Suppressor macrophage treated with lipopolysaccharide for 4 hours (primary cell): ENCODE measurements around the gene SEZ6L2.
"Not testable (repeated sequence)": the region's sequence is repeated elsewhere in the genome, so short reads cannot be mapped to it uniquely, and the experiment has no call there.

Experiments
- DNase-seq: peaks from one replicate; pipeline ENCODE4 v3.0.0-alpha.2; 2020

The SEZ6L2 gene

GRCh38 chr16:29909851-29910250 lies 10.5 kb upstream of the SEZ6L2 start:
- not testable (repeated sequence) for DNase-seq

GRCh38 chr16:29909391-29909790 lies 10.0 kb upstream of the SEZ6L2 start:
- DNase-seq: peak; percentile 80

- no peak for DNase-seq
Observed at GRCh38 chr16:29908719-29909220, 9.4 kb upstream of the SEZ6L2 start.

- DNase-seq: no peak
Observed at GRCh38 chr16:29907973-29908372, 8.6 kb upstream of the SEZ6L2 start.

- no peak for DNase-seq
Observed at GRCh38 chr16:29906520-29907244, 7.3 kb upstream of the SEZ6L2 start.

- no peak for DNase-seq
Observed at GRCh38 chr16:29905668-29906067, 6.3 kb upstream of the SEZ6L2 start.

- no peak for DNase-seq
Observed at GRCh38 chr16:29904947-29905346, 5.6 kb upstream of the SEZ6L2 start.

- no peak for DNase-seq
Observed at GRCh38 chr16:29903590-29903989, 4.2 kb upstream of the SEZ6L2 start.

- DNase-seq: no peak
Observed at GRCh38 chr16:29901607-29901945, 2.2 kb upstream of the SEZ6L2 start.

- DNase-seq: no peak
Observed at GRCh38 chr16:29900888-29901606, 1.7 kb upstream of the SEZ6L2 start.

GRCh38 chr16:29900102-29900887 lies 945 bp upstream of the SEZ6L2 start, which contains the start of gene ASPHD1:
ASPHD1 (plus strand) TSS chr16:29900488; CDS start chr16:29900972, 484 bp downstream.
- peak; percentile 86 for DNase-seq

GRCh38 chr16:29898804-29899515 lies 390 bp downstream of the SEZ6L2 start:
- DNase-seq: no peak

- DNase-seq: no peak
Observed at GRCh38 chr16:29898135-29898803, 1.1 kb downstream of the SEZ6L2 start.

GRCh38 chr16:29897333-29897732 lies 2.0 kb downstream of the SEZ6L2 start:
- no peak for DNase-seq

- no peak for DNase-seq
Observed at GRCh38 chr16:29896841-29897240, 2.5 kb downstream of the SEZ6L2 start.

- DNase-seq: no peak
Observed at GRCh38 chr16:29894352-29894751, 5.0 kb downstream of the SEZ6L2 start.

- no peak for DNase-seq
Observed at GRCh38 chr16:29893553-29893952, 5.8 kb downstream of the SEZ6L2 start.

GRCh38 chr16:29892458-29892813 lies 6.9 kb downstream of the SEZ6L2 start:
- DNase-seq: no peak

GRCh38 chr16:29891525-29892457 lies 7.6 kb downstream of the SEZ6L2 start:
- DNase-seq: peak; percentile 68

GRCh38 chr16:29889372-29889771 lies 10.0 kb downstream of the SEZ6L2 start:
- DNase-seq: not testable (repeated sequence)

GRCh38 chr16:29883987-29884386 lies 15.4 kb downstream of the SEZ6L2 start:
- no peak for DNase-seq
